ENCODE results near the gene XPO4.

- TF ChIP-seq CTCF (IDR thresholded peaks at IDR 0.05) = no peak
- TF ChIP-seq POLR2A (IDR thresholded peaks at IDR 0.05) = no peak
Observed at GRCh38 chr13:20882206-20882605, 20.3 kb downstream of the XPO4 start.

Measured in ovary (tissue), 3 donors.